ENCODE results near the gene ZRANB3.
"Not testable (repeated sequence)": the region's sequence is repeated elsewhere in the genome, so short reads cannot be mapped to it uniquely, and the experiment has no call there.

ZRANB3 gene

DNA sequence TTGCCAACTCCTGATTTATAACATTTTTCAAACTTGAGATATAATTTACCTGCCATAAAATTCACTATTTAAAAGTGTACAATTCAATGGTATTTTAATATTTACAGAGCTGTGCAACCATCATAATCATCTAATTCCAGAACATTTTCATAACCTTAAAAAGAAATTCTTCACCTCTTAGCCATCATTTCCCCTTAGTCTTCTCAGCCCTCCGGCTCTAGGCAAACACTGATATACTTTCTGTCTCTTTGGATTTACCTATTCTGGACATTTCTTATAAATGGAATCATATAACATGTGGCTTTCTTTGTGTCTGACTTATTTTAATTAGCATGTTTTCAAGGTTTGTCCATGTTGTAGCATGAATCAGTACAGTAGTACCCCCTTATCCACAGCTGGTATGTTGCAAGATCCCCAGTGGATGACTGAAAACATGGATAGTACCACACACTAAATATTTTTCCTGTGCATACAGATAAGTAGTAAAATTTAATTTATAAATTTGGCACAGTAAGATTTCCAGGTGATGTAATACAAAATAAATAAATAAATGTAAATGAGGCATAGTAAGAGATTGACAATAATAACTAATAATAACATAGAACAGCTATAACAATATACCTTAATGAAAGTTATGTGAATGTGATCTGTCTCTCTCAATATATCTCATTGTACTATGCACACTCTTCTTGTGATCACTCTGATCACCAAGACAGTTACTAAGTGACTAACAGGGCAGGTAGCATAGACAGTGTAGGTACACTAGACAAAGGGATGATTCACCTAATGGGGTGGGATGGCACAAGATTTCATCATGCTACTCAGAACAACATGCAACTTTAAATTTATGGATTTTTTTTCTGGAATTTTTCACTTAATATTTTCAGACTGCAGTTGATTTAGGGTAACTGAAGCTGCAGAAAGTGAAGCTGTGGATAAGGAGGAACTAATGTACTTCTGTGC is 405.8 kb downstream of the ZRANB3 start:
- DNase-seq (ENCODE audit: low spot score) = no peak

GRCh38 chr2:135121658-135122039 is 409.4 kb downstream of the ZRANB3 start:
- DNase-seq (ENCODE audit: low spot score) = not testable (repeated sequence)

- DNase-seq (ENCODE audit: low spot score) = no peak
Measured at GRCh38 chr2:135121016-135121657, 409.9 kb downstream of the ZRANB3 start.

GRCh38 chr2:135119582-135119981 is 411.4 kb downstream of the ZRANB3 start:
- no peak for DNase-seq (ENCODE audit: low spot score)

- DNase-seq (ENCODE audit: low spot score) = no peak
Measured at GRCh38 chr2:135113322-135113721, 417.7 kb downstream of the ZRANB3 start.

DNA sequence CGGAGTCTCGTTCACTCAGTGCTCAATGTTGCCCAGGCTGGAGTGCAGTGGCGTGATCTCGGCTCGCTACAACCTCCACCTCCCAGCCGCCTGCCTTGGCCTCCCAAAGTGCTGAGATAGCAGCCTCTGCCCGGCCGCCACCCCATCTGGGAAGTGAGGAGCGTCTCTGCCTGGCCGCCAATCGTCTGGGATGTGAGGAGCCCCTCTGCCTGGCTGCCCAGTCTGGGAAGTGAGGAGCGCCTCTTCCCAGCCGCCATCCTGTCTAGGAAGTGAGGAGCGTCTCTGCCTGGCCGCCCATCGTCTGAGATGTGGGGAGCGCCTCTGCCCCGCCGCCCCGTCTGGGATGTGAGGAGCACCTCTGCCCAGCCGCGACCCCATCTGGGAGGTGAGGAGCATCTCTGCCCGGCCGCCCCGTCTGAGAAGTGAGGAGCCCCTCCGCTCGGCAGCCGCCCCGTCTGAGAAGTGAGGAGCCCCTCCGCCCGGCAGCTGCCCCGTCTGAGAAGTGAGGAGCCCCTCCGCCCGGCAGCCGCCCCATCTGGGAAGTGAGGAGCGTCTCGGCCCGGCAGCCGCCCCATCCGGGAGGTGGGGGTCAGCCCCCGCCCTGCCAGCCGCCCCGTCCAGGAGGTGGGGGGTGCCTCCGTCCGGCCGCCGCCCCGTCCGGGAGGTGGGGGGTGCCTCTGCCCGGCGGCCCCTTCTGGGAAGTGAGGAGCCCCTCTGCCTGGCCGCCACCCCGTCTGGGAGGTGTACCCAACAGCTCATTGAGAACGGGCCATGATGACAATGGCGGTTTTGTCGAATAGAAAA is 425.3 kb downstream of the ZRANB3 start:
- DNase-seq (ENCODE audit: low spot score) = not testable (repeated sequence)

DNA sequence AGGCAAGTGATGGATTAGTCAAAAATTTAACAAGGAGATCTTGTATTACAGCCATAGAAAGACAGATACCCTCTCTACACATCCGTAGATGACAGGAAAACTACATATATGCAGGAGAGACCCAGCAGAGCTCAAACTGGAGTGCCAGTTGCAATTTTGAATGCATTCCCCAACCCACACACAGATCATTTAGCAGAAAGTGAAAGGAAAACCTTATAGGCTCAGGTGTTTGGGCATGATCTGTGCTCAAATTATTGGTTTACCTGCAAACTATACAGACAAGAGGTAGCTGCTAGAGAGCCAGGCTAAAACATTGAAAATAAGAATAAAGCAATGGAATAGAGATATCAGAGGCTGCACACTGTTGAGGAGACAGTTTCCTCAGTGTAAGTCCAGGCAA is 427.2 kb downstream of the ZRANB3 start:
- no peak for DNase-seq (ENCODE audit: low spot score)

GRCh38 chr2:135099802-135100483 is 431.1 kb downstream of the ZRANB3 start:
- DNase-seq (ENCODE audit: low spot score) = no peak

- DNase-seq (ENCODE audit: low spot score) = no peak
Measured at GRCh38 chr2:135097532-135098231, 433.3 kb downstream of the ZRANB3 start.

- no peak for DNase-seq (ENCODE audit: low spot score)
Measured at GRCh38 chr2:135096665-135097446, 434.2 kb downstream of the ZRANB3 start.

- DNase-seq (ENCODE audit: low spot score) = no peak
Measured at GRCh38 chr2:135095591-135095990, 435.4 kb downstream of the ZRANB3 start.

- no peak for DNase-seq (ENCODE audit: low spot score)
Measured at GRCh38 chr2:135094508-135094907, 436.5 kb downstream of the ZRANB3 start.

GRCh38 chr2:135093670-135094330 is 437.2 kb downstream of the ZRANB3 start:
- no peak for DNase-seq (ENCODE audit: low spot score)

DNA sequence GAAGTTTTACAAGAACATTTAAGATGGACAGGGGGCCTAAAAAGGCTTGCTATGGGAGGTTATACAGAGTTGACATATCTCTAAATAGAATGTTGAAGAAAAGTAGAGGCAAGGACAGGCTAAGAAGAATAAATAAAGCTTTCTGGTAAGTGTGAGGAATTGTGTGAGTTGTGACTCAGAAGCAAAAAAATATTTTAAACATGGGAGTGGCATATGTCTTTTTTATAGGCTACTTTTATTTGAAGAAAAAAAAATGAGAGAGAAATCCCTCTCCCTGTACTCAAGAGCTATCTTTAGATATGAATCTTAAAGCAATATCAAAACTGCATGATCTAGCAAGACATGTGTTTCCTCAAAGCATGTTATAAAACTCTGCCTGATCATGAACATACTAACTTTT is 437.8 kb downstream of the ZRANB3 start:
- DNase-seq (ENCODE audit: low spot score) = no peak

GRCh38 chr2:135091681-135092080 is 439.3 kb downstream of the ZRANB3 start:
- DNase-seq (ENCODE audit: low spot score) = no peak

DNA sequence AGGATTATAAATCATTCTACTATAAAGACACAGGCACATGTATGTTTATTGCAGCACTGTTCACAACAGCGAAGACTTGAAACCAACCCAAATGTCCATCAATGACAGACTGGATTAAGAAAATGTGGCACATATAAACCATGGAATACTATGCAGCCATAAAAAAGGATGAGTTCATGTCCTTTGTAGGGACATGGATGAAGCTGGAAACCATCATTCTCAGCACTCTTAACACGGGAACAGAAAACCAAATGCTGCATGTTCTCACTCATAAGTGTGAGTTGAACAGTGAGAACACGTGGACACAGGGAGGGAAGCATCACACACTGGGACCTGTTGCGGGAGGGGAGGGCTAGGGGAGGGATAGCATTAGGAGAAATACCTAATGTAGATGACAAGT is 441.4 kb downstream of the ZRANB3 start:
- not testable (repeated sequence) for DNase-seq (ENCODE audit: low spot score)

Measured in pons (tissue), 1 donor.